Body of pancreas (tissue), 4 donors: ENCODE results near the gene GTF2IRD1.

Experiments
- CTCF ChIP-seq, 7 experiments: fragments of 450-650 bp in 4 of 7; fragments of 200-600 bp in 3 of 7; sonication (generic) in 3 of 7; IDR thresholded peaks; one replicate each; pipeline ENCODE4 v1.5.1; 2016 to 2019; ENCODE audit warnings: antibody characterized with exemption in 7 of 7
- POLR2A ChIP-seq, 3 donors: fragments of 450-650 bp; IDR thresholded peaks; one replicate each; pipeline ENCODE4 v1.6.1; 2016; ENCODE audit warnings: antibody characterized with exemption in 3 of 3, mild to moderate bottlenecking in 2 of 3

- TF ChIP-seq CTCF (IDR thresholded peaks at IDR 0.05), result peak in 2 of 7 experiments; percentile 28 to 31
- TF ChIP-seq POLR2A (IDR thresholded peaks at IDR 0.05), result peak in 2 of 3 donors; percentile 35 to 41
Measured at GRCh38 chr7:74502216-74502891, 48.6 kb downstream of the GTF2IRD1 start.
